Spleen (tissue), 11 donors: ENCODE results near the gene R3HCC1L. TPM values are rescaled to one million over a fixed set of nuclear protein-coding genes. Genes with fewer than 3 reads are reported as not detected.

Source experiments
- DNase-seq: peaks from one replicate; pipeline ENCODE4 v3.0.0-alpha.2; 2020
- H3K27ac ChIP-seq, 8 donors: fragments of 200-600 bp; sonication (generic) in 7 of 8; 1 replicate in 4 of 8; 2 replicates in 4 of 8; pipeline versions ENCODE4 v1.5.0 to v1.8.0; 2016 to 2021; ENCODE audit warnings: inconsistent platforms in 4 of 8, mild to moderate bottlenecking in 4 of 8, moderate library complexity in 1 of 8
- H3K27me3 ChIP-seq, 7 donors: fragments of 200-600 bp; sonication (generic) in 6 of 7; replicated peaks in 1 of 7; 1 replicate in 4 of 7; 2 replicates in 3 of 7; pipeline versions ENCODE4 v1.5.0 to v1.8.0; 2016 to 2021; ENCODE audit warnings: inconsistent platforms in 3 of 7, mild to moderate bottlenecking in 1 of 7
- H3K36me3 ChIP-seq, 6 donors: fragments of 200-600 bp; sonication (generic) in 5 of 6; 1 replicate in 4 of 6; 2 replicates in 2 of 6; pipeline versions ENCODE4 v1.5.0 to v1.8.0; 2016 to 2021; ENCODE audit warnings: inconsistent platforms in 2 of 6
- H3K4me1 ChIP-seq, 6 donors: fragments of 200-600 bp; sonication (generic) in 5 of 6; 1 replicate in 3 of 6; 2 replicates in 3 of 6; pipeline versions ENCODE4 v1.5.0 to v1.8.0; 2016 to 2021; ENCODE audit warnings: inconsistent platforms in 3 of 6
- H3K4me3 ChIP-seq, 8 donors: fragments of 200-600 bp; sonication (generic) in 7 of 8; 1 replicate in 4 of 8; 2 replicates in 4 of 8; pipeline versions ENCODE4 v1.5.0 to v1.8.0; 2016 to 2021; ENCODE audit warnings: inconsistent platforms in 4 of 8, mild to moderate bottlenecking in 4 of 8, moderate library complexity in 2 of 8
- H3K9me3 ChIP-seq, 8 donors: fragments of 200-600 bp; sonication (generic) in 7 of 8; 1 replicate in 4 of 8; 2 replicates in 4 of 8; pipeline versions ENCODE4 v1.5.0 to v1.8.0; 2016 to 2021; ENCODE audit warnings: inconsistent platforms in 4 of 8
- CTCF ChIP-seq, 11 experiments: fragments of 200-600 bp in 7 of 11; fragments of 450-650 bp in 4 of 11; sonication (generic) in 4 of 11; IDR thresholded peaks in 8 of 11; conservative IDR thresholded peaks in 3 of 11; 1 replicate in 7 of 11; 2 replicates in 4 of 11; pipeline versions ENCODE4 v1.4.0 to v1.8.0; 2016 to 2021; ENCODE audit warnings: antibody characterized with exemption in 11 of 11, inconsistent platforms in 4 of 11, mild to moderate bottlenecking in 1 of 11
- POLR2A ChIP-seq, 3 donors: fragments of 450-650 bp; IDR thresholded peaks; one replicate each; pipeline ENCODE4 v1.5.1; 2017; ENCODE audit warnings: antibody characterized with exemption in 3 of 3, mild to moderate bottlenecking in 1 of 3
- POLR2AphosphoS5 ChIP-seq, 3 donors: sonication (generic); formaldehyde crosslinking; IDR thresholded peaks; one replicate each; pipeline ENCODE4 v1.5.1; 2017; ENCODE audit warnings: antibody characterized with exemption in 3 of 3
- WGBS, 5 donors: extraction: QIAGEN DNeasy Blood & Tissue Kit in 3 of 5; methylation state at CpG; one replicate each; pipeline versions ENCODE4 v1.1.5 to v1.1.7; 2013 to 2018; 5-methylcytosine and 5-hydroxymethylcytosine counted together
- intact Hi-C: fragments of 100-400 bp; cut with DNase I; formaldehyde crosslinking; loops from one replicate; pipeline ENCODE4 v1.15.0; 2023; ENCODE audit warnings: low total_unique reads
- polyA plus RNA-seq, 3 donors: library from polyadenylated mRNA; stranded (reverse); fragments of 200-250 nt; gene quantifications; one replicate each; pipeline ENCODE4 v1.2.1, GENCODE V29; 2013
- total RNA-seq, 7 donors: library from RNA; depleted of rRNA in 3 of 7; stranded (reverse); fragments of >200 nt in 3 of 7; fragmentation: NEBNext Ultra II Directional in 4 of 7; extraction: Animal tissue kit (Norgen Biotek cat#: 25700) in 4 of 7; gene quantifications; one replicate each; pipeline versions ENCODE4 v1.1.0 to v1.2.1, GENCODE V29; 2016 to 2021
- donor health status: healthy with polysubstance abuse.
- donor health status: DM: no; HTN: no; CAD: no; lungs with moderate emphysema.
- donor health status: DM: no; HTN: no; CAD: no.
- donor health status: Bipolar disorder and iron deficiency.
- donor health status: healthy.
- donor health status: DM: no; HTN: no; CAD: no.
- donor health status: DM: yes; HTN: yes; CAD: no.

The R3HCC1L gene
- total and polyA plus RNA-seq, 10 donors: 9.0 to 21.2 (median 18.5) TPM

DNA sequence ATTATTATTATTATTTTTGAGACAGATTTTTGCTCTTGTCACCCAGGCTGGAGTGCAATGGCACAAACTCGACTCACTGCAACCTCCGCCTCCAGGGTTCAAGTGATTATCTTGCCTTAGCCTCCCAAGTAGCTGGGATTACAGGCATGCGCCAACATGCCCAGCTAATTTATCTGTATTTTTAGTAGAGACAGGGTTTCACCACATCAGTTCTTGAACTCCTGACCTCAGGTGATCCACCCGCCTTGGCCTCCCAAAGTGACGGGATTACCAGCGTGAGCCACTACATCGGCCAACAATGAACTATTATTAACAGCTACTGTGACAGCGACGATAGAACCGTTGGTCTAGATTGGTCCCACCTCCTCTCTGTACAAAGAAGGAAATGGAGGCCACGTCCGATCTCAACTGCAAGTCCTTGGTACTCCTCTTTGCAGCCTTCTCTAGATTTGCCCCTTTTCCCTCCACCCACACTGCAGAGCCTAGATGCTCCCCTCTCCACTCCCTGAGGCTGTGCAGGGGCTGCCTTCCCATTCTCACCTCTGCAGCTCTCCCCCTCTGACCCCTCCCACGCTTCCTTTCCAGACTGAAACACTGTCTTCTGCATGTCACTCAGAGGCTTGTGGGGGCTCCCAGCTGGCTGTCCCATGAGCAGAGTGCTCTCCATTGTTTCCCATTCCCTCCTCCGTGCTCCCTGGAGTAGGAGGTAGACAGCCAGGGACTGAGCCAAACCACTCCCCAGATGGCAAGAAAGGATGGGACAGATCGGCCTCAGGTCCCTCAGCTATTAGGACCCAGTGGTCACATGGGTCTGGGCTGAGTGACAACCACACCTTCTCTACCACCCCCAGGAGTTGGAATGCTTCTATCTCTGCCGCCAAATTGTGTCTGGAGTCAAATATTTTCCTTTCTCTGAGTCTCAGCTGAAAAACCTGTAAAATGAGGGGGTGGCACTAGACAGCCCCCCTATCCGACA is 131.2 kb downstream of the R3HCC1L start:
- Histone ChIP-seq H3K27ac (no peak overlapping the region), H3K36me3 (peaks cover 0 to 4% (median 0%) of the 10 kb centered on the region in 6 donors), H3K4me1 (peaks cover 0 to 34% (median 16%) of the 10 kb centered on the region in 6 donors), H3K9me3 (no peaks in the 10 kb centered on the region), H3K4me3 (no peak overlapping the region), H3K27me3 (peaks cover 0 to 44% (median 7%) of the 10 kb centered on the region in 7 donors)
- no peak for DNase-seq
- 72 to 86% (median 83%) methylated on average over 17 of the region's 17 CpGs for WGBS, 5 donors
- TF ChIP-seq CTCF (IDR thresholded peaks at IDR 0.05 in 8 of 11, conservative IDR thresholded peaks at IDR 0.05 in 3 of 11) (no peak), POLR2A (IDR thresholded peaks at IDR 0.05) (no peak), POLR2AphosphoS5 (IDR thresholded peaks at IDR 0.05) (no peak)
- intact Hi-C loops: no loop called here

DNA sequence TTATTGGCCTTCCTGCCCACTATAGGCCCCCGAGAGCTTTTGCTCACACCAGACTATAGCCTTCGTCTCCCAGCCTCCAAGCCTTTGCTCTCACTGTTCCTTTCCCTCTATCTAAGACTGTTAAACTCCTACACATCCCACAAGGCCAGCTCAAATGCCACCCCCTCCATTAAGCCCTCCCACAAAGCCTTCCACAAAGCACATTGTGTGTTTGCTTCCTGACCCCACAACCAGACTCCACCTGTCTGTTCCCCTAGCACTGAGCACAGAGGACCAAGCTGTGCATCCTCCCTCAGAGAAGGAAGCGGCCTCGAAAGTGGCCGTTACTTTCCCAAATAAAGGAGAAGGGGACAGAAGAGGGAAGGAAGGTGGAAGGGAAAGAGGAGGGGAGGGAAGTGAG is 132.2 kb downstream of the R3HCC1L start:
- H3K4me1 ChIP-seq: peaks cover 0 to 34% (median 16%) of the 10 kb centered on the region in 6 donors
- no peak for TF ChIP-seq POLR2AphosphoS5 (IDR thresholded peaks at IDR 0.05)
- no peak for TF ChIP-seq POLR2A (IDR thresholded peaks at IDR 0.05)
- no peak for TF ChIP-seq CTCF (IDR thresholded peaks at IDR 0.05 in 8 of 11, conservative IDR thresholded peaks at IDR 0.05 in 3 of 11)
- WGBS, 5 donors: 62 to 88% (median 84%) methylated on average over 5 of the region's 5 CpGs
- peaks cover 0 to 44% (median 7%) of the 10 kb centered on the region in 7 donors for H3K27me3 ChIP-seq
- H3K27ac ChIP-seq: no peak overlapping the region
- DNase-seq: no peak
- intact Hi-C loops: no loop called here
- H3K9me3 ChIP-seq: no peaks in the 10 kb centered on the region
- no peaks in the 10 kb centered on the region for H3K36me3 ChIP-seq
- H3K4me3 ChIP-seq: no peak overlapping the region

DNA sequence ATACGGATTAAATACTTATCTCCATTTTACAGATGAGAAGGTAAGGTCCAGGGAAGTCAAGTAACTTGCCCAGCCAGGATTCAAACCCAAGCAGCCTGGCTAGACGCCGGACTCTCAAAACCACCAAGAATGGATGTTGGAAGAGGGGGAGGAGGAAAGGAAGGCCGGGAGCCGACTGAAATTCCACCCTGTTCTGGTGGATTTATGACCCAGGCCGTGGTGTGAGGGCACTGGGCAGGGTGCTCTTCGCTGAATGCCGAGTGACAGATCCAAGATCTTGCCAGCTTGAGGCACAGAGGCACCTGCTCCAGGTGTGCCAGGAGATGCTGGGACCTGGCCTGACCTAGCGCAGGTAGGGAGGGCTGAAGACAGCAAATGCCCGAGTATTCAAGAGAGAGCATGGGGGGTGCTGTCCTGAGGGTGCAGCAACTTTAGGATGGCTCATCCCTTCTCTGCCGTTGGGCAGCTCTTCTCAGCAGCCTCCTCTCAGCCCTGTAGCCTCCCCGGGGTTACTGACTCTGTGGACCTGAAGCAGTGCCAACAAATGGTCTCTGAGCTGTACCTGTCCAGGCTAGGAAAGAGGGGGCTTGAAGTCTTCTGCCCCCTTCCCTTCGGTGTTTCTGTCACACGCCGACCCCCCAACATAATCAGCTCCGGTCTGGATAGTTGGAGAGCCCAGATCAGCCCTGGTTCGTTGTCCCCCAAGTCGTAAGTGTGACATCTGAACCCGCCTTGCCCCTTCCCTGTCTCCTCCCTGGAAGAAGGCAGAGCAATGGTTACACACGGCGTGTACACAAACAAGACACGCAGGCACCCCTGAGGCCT is 132.8 kb downstream of the R3HCC1L start:
- Histone ChIP-seq H3K4me1 (peaks cover 0 to 34% (median 15%) of the 10 kb centered on the region in 6 donors), H3K9me3 (no peaks in the 10 kb centered on the region), H3K27ac (peak overlapping the region in 7 of 8 donors; percentile 21 to 67 (median 57)), H3K36me3 (no peaks in the 10 kb centered on the region), H3K27me3 (peaks cover 0 to 44% (median 7%) of the 10 kb centered on the region in 7 donors), H3K4me3 (peak overlapping the region in 7 of 8 donors; percentile 10 to 69 (median 38))
- DNase-seq: no peak
- TF ChIP-seq POLR2A (IDR thresholded peaks at IDR 0.05): no peak
- TF ChIP-seq POLR2AphosphoS5 (IDR thresholded peaks at IDR 0.05): no peak
- TF ChIP-seq CTCF (IDR thresholded peaks at IDR 0.05 in 8 of 11, conservative IDR thresholded peaks at IDR 0.05 in 3 of 11): no peak
- intact Hi-C loops: no loop called here
- 66 to 86% (median 73%) methylated on average over 19 to 22 of the region's 22 CpGs for WGBS, 5 donors
